Fibroblast of villous mesenchyme (primary cell): ENCODE results near the gene PLA2G4D. TPM values are rescaled to one million over a fixed set of nuclear protein-coding genes. Genes with fewer than 3 reads are reported as not detected.

ENCODE experiments used
- DNase-seq: peaks from one replicate; pipeline ENCODE4 v3.0.0-alpha.2; 2010; ENCODE audit warnings: low read depth
- H3K4me3 ChIP-seq: 2 replicates; pipeline ENCODE4 v1.5.1; 2011; ENCODE audit warnings: low read depth, mild to moderate bottlenecking, low read length
- total RNA-seq: library from RNA; depleted of rRNA; stranded (reverse); fragments of >200 nt; gene quantifications from 2 replicates; pipeline ENCODE4 v1.2.3, GENCODE V29; 2012
- TF ChIP-seq, protein P1 (sequence below): IDR thresholded peaks from 2 replicates; pipeline ENCODE4 v1.5.1; 2012; ENCODE audit warnings: low read depth, mild to moderate bottlenecking, low read length; ENCODE audit not compliant: insufficient read depth

Gene PLA2G4D
- total RNA-seq, 1 donor: not detected

DNA sequence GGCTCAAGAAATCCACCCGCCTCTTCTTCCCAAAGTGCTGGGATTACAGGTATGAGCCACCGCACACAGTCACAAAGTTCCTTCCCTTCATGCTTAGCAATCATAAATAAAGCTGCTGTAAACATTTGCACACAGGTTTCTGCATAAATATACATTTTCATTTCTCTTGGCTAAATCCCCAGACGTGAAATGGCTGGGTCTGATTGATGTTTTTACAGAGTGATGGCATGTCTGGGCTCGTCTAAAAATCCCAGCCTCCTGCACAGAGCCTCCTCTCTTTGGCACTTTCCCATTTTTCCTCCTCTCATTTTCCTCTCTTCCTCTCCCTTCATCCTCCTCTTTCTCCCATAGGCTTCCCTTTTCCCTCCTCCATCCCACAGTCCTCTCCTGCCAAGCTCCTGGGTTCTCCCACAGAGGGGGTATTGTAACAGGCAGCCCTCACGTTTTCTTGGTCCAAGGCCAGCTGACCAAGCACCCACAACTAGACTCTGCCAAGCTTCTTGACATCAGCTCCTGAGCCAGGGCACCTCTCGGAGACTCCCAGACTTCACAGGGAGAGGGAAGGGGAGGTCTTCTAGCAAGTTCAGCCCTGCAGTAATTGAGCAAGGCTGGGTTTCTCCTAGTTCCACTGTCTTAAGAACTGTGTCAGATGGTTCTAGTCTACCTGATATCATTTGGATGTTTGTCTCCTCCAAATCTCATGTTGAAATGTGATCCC lies 63.0 kb downstream of the PLA2G4D start:
- DNase-seq: no peak
- H3K4me3 ChIP-seq: no peak overlapping the region
- TF ChIP-seq, protein P1, sequence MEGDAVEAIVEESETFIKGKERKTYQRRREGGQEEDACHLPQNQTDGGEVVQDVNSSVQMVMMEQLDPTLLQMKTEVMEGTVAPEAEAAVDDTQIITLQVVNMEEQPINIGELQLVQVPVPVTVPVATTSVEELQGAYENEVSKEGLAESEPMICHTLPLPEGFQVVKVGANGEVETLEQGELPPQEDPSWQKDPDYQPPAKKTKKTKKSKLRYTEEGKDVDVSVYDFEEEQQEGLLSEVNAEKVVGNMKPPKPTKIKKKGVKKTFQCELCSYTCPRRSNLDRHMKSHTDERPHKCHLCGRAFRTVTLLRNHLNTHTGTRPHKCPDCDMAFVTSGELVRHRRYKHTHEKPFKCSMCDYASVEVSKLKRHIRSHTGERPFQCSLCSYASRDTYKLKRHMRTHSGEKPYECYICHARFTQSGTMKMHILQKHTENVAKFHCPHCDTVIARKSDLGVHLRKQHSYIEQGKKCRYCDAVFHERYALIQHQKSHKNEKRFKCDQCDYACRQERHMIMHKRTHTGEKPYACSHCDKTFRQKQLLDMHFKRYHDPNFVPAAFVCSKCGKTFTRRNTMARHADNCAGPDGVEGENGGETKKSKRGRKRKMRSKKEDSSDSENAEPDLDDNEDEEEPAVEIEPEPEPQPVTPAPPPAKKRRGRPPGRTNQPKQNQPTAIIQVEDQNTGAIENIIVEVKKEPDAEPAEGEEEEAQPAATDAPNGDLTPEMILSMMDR: no peak

DNA sequence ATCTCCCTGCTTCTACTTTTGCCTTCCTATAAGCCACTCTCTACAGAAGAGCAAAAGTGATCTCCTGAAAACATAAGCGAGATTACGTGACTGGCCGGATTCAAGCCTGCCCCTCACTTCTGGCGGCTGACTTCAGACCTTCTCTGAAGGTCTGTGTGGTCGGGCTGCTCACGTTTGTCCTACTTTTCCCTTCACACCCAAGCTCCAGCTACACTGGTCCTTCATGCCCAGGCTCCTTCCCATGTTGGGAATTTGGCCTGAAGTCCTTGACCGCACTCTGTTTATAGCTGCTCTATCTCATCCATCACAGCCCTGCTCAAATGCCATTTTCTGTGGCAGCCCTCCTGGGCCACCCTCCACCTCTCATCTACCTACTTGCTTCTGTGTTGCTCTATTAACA lies 66.8 kb downstream of the PLA2G4D start:
- TF ChIP-seq, protein P1: no peak

DNA sequence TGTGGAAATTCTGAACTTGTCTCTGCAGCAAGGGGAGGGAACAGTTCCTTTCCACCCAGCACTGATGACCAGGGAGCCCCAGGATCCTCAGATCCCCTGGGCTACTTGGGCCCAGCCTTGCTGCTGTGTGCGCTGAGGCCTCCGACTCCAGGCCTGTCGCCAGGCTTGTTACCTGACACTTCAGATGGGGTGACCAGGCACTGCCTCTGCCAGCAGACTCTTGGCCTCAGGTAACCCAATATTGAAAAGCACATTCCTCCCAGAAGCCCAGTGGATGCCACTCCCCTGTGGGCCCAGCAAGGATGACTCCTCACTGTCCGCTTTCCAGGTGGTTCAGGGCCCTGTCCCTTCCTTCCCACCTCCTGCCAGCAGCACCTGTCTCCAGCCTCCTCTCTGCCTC lies 70.1 kb downstream of the PLA2G4D start:
- TF ChIP-seq, protein P1: no peak
- no peak for DNase-seq
- no peak overlapping the region for H3K4me3 ChIP-seq

More for the DNA sequence above, 66.8 kb downstream of the PLA2G4D start:
- no peak overlapping the region for H3K4me3 ChIP-seq
- no peak for DNase-seq

DNA sequence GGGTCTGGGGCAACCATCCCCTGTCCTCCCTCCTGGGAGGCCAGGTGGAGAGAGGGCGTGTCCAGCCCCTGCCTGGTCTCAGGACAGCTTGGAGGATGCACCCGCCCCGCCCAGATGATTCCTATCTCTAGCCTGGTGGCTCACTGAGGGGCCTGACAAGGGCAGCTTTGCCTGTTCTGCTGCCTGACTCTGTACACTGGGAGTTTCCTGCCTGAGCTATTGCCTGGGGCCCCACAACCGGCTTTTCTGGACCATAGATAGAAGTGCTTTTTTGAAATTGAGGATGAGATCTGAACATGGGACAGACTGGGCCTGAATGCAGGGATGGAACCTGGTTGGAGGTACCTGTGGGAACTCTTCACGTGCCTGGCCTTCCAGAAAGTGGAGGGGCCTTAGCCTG lies 72.8 kb downstream of the PLA2G4D start:
- DNase-seq: no peak
- no peak overlapping the region for H3K4me3 ChIP-seq
- TF ChIP-seq, protein P1: no peak

DNA sequence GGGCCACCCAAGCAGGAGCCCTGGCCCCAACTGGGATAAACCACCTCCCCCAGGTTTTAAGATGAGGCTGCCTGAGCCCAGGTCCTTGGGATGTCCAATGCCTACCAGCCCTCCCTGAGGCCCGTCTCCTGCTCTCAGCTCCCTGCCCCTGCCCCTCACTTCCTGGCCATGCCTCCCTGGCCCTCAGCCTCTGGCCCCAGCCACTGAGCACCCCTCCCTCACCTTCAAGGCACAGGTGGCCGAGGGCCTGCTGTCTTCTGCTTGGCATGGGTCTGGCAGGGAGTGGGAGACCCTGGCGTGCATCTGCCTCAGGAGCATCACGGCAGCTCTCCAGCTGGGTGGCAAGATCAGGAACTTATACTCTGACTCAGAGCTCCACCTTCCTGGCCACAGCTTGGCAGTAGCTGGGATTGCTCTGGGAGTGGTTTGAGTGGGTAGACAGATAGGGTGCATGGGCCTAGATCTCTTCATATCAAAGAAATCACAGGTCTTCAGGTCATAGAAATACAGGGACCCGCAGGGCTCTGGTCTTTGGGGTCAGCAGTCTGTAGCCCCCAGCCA lies 73.6 kb downstream of the PLA2G4D start, which contains the start of gene PLA2G4E:
TSS of gene PLA2G4E (minus strand) at position 330 of the 561 bp plus-strand sequence. CDS start at position 318, 12 bp downstream.
- DNase-seq: no peak
- no peak within 1 kb of the TSS for H3K4me3 ChIP-seq
- TF ChIP-seq, protein P1: no peak

DNA sequence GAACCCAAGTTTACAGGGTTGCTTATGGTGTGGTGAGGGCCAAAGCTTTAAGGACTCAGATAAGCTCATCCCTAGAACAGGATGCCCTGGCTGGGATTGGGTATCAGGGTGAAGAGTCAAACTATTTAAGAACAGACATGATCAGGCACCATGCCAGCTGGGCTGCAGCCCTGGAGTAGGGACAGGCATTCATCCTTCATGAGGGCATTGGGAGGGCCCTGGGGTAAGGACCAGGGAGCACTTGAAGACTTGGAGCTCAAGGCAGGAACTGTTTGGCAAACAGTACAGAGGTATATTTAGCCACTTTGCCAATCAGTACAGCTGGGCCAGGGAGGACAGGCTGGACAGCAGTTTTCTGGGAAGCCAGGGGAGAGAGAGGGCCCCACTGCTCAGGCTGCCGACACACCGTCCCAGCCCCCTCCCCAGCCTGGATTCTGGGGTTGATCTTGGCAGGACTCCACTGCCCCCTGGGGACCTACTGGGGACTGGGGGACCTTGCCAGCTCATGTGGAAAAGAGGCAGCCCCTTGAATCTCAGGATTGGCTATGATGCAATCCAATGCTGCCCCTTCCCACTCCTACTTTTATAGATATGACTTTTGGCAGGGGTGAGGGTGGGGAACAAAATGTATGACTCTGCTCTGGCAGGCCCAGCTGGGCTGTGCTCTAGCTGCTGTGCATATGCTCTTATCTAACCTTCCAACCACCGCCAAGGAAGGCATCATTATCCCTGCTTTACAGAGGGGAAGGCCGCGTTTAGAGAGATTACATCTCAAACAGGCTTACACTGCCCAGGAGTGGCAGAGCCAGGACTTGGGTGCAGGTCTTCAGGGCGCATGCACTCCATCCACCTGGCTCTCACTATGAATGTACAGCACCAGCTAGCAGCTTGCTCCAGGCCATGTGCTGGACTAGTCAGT lies 75.8 kb downstream of the PLA2G4D start:
- TF ChIP-seq, protein P1: no peak
- no peak overlapping the region for H3K4me3 ChIP-seq
- no peak for DNase-seq

Other genes with a start within 250 kb of the PLA2G4D start
- 0.32 and 0.43 TPM in 2 replicates for gene SPTBN5, start 200.5 kb downstream of the PLA2G4D start, total RNA-seq
- 18.0 and 19.0 TPM in 2 replicates for gene EHD4, start 122.0 kb downstream of the PLA2G4D start, total RNA-seq
- gene PLA2G4E, start 73.5 kb downstream of the PLA2G4D start, total RNA-seq: not detected in 2 replicates
- gene PLA2G4F, start 62.1 kb upstream of the PLA2G4D start, total RNA-seq: not detected in 2 replicates
- gene VPS39, start 113.7 kb upstream of the PLA2G4D start, total RNA-seq: 58.0 and 70.4 TPM in 2 replicates
- 22.5 and 25.5 TPM in 2 replicates for gene GANC, start 178.6 kb upstream of the PLA2G4D start, total RNA-seq
- 70.9 and 79.9 TPM in 2 replicates for gene TMEM87A, start 178.9 kb upstream of the PLA2G4D start, total RNA-seq